Gastrocnemius medialis (tissue), 4 donors: ENCODE data around the gene DNAH3. TPM values are rescaled to one million over a fixed set of nuclear protein-coding genes. Genes with fewer than 3 reads are reported as not detected.

Experiments used
- ATAC-seq, 2 donors: fragments of 150-250 bp; one replicate each; pipeline ENCODE4 v1.9.1; 2016
- DNase-seq, 2 donors: peaks; one replicate each; pipeline ENCODE4 v3.0.0-alpha.2; 2019
- H3K27ac ChIP-seq, 4 donors: fragments of 200-600 bp; sonication (generic); 1 replicate in 1 of 4; 2 replicates in 3 of 4; pipeline ENCODE4 v1.5.1; 2016 to 2018; ENCODE audit warnings: mild to moderate bottlenecking in 2 of 4, moderate library complexity in 1 of 4
- H3K27me3 ChIP-seq, 3 donors: fragments of 200-600 bp; sonication (generic) in 2 of 3; 1 replicate in 1 of 3; 2 replicates in 2 of 3; pipeline versions ENCODE4 v1.5.1 to v1.6.0; 2016 to 2019; ENCODE audit warnings: mild to moderate bottlenecking in 1 of 3, moderate library complexity in 1 of 3
- H3K36me3 ChIP-seq, 2 donors: fragments of 200-600 bp; sonication (generic) in 1 of 2; one replicate each; pipeline ENCODE4 v1.5.1; 2017 to 2018
- H3K4me1 ChIP-seq, 2 donors: fragments of 200-600 bp; sonication (generic) in 1 of 2; one replicate each; pipeline ENCODE4 v1.5.1; 2016 to 2017; ENCODE audit warnings: mild to moderate bottlenecking in 2 of 2
- H3K4me3 ChIP-seq, 4 donors: fragments of 200-600 bp; sonication (generic) in 3 of 4; 1 replicate in 1 of 4; 2 replicates in 3 of 4; pipeline ENCODE4 v1.5.1; 2016 to 2019; ENCODE audit warnings: mild to moderate bottlenecking in 2 of 4
- H3K9me3 ChIP-seq, 3 donors: fragments of 200-600 bp; sonication (generic) in 2 of 3; 1 replicate in 1 of 3; 2 replicates in 2 of 3; pipeline ENCODE4 v1.5.1; 2016 to 2019
- POLR2A ChIP-seq, 2 donors: fragments of 450-650 bp; IDR thresholded peaks; one replicate each; pipeline ENCODE4 v1.6.1; 2017; ENCODE audit warnings: antibody characterized with exemption in 2 of 2, mild to moderate bottlenecking in 2 of 2, moderate library complexity in 2 of 2
- in situ Hi-C, 4 donors: fragments of 200-750 bp; cut with MboI; loops; one replicate each; pipeline versions ENCODE4 v1.15.0 to v1.8.0; 2017; ENCODE audit warnings: low sequenced_read_pairs in 4 of 4
- intact Hi-C: fragments of 100-400 bp; cut with DNase I; formaldehyde crosslinking; loops from one replicate; pipeline ENCODE4 v1.15.1; 2023; ENCODE audit warnings: low total_unique reads
- total RNA-seq, 4 donors: library from RNA; depleted of rRNA; stranded (reverse); fragments of >200 nt; gene quantifications; one replicate each; pipeline versions ENCODE4 v1.1.0 to v1.2.3, GENCODE V29; 2016
- TF ChIP-seq, protein P1 (sequence below), 5 experiments: fragments of 450-650 bp in 3 of 5; fragments of 200-600 bp in 2 of 5; sonication (generic) in 2 of 5; IDR thresholded peaks in 4 of 5; conservative IDR thresholded peaks in 1 of 5; 1 replicate in 4 of 5; 2 replicates in 1 of 5; pipeline ENCODE4 v1.5.1; 2016 to 2019; ENCODE audit warnings: antibody characterized with exemption in 5 of 5, mild to moderate bottlenecking in 3 of 5, moderate library complexity in 3 of 5

DNAH3 gene
- total RNA-seq, 4 donors from 2014 or later = 0.02 to 0.47 (median 0.21) TPM

DNA sequence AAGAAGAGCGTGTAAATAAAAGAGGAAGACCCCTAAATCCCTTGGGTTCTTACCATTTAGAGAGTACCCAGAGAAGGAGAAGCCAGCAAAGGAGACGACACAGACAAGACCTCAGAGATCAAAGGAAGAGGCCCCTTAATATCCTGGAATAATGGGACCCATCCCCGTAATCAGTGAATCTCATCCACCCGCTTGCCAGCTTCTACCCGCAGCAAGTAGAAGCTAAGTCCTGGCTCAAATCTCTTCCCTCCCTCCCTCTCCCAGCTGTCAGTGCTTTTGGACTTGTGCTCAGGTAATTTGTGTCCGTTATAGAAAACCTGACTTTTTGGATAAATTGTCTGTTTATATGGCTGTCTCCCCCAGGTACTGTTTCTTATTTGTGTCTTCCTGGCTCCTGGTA, 248.2 kb downstream of the DNAH3 start:
- DNase-seq = no peak
- H3K4me3 ChIP-seq = no peak overlapping the region
- H3K36me3 ChIP-seq = no peaks in the 10 kb centered on the region
- in situ Hi-C loops (loop anchor here in 1 of 4 donors (10.0 kb wide), 1 partner anchor 1292 kb away; no protein-coding TSS in a partner anchor), intact Hi-C loops (loop anchor here (5.0 to 10.0 kb wide), 4 partner anchors 160 to 1348 kb away; partner anchors contain the start of genes THUMPD1 and VPS35L)
- ATAC-seq = no peak
- peaks cover 39 to 72% of the 10 kb centered on the region in 2 donors for H3K4me1 ChIP-seq
- TF ChIP-seq, protein P1, sequence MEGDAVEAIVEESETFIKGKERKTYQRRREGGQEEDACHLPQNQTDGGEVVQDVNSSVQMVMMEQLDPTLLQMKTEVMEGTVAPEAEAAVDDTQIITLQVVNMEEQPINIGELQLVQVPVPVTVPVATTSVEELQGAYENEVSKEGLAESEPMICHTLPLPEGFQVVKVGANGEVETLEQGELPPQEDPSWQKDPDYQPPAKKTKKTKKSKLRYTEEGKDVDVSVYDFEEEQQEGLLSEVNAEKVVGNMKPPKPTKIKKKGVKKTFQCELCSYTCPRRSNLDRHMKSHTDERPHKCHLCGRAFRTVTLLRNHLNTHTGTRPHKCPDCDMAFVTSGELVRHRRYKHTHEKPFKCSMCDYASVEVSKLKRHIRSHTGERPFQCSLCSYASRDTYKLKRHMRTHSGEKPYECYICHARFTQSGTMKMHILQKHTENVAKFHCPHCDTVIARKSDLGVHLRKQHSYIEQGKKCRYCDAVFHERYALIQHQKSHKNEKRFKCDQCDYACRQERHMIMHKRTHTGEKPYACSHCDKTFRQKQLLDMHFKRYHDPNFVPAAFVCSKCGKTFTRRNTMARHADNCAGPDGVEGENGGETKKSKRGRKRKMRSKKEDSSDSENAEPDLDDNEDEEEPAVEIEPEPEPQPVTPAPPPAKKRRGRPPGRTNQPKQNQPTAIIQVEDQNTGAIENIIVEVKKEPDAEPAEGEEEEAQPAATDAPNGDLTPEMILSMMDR (IDR thresholded peaks at IDR 0.05 in 4 of 5, conservative IDR thresholded peaks at IDR 0.05 in 1 of 5) = no peak
- no peak for TF ChIP-seq POLR2A (IDR thresholded peaks at IDR 0.05)
- H3K27me3 ChIP-seq = no peaks in the 10 kb centered on the region
- peak overlapping the region; percentile 93 to 97 (median 94) for H3K27ac ChIP-seq
- H3K9me3 ChIP-seq = no peaks in the 10 kb centered on the region

DNA sequence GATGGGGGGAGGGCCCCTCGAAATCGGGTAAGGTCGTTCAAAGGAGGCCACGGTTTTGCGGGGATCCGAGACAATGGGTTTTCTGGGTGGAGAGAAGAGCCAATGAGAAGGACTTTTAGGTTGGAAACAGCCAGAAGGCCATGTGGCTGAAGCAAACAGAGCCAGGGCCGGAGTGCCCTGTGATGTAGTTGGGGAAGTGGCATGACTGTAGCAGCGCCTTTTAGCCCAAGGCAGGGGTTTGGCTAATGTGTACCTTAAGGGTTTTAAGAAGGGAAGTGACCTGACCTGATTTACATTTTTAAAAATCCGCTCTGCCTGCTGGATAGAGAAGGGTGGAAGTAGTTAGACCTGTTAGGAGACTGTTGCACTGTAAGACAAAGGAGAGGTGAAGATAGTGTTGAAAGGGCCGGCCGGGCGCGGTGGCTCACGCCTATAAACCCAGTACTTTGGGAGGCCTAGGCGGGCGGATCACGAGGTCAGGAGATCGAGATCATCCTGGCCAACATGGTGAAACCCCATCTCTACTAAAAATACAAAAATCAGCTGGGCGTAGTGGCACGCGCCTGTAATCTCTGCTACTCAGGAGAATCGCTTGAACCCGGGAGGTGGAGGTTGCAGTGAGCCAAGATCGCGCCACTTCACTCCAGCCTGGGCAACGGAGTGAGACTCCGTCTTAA, 249.1 kb downstream of the DNAH3 start:
- Histone ChIP-seq H3K4me3 (peak overlapping the region; percentile 81 to 94 (median 86)), H3K27me3 (no peaks in the 10 kb centered on the region), H3K27ac (peak overlapping the region; percentile 93 to 97 (median 94)), H3K9me3 (no peaks in the 10 kb centered on the region), H3K36me3 (no peaks in the 10 kb centered on the region), H3K4me1 (peaks cover 31 to 72% of the 10 kb centered on the region in 2 donors)
- no peak for TF ChIP-seq POLR2A (IDR thresholded peaks at IDR 0.05)
- TF ChIP-seq, protein P1 (IDR thresholded peaks at IDR 0.05 in 4 of 5, conservative IDR thresholded peaks at IDR 0.05 in 1 of 5) = no peak
- DNase-seq (peak; percentile 45 to 46), ATAC-seq (peak; percentile 14 to 35)
- in situ Hi-C loops (loop anchor here in 1 of 4 donors (10.0 kb wide), 1 partner anchor 1293 kb away; no protein-coding TSS in a partner anchor), intact Hi-C loops (loop anchor here (2.0 to 10.0 kb wide), 6 partner anchors 95 to 1395 kb away; partner anchors contain the start of genes ERI2, POLR3E, REXO5 and THUMPD1)

DNA sequence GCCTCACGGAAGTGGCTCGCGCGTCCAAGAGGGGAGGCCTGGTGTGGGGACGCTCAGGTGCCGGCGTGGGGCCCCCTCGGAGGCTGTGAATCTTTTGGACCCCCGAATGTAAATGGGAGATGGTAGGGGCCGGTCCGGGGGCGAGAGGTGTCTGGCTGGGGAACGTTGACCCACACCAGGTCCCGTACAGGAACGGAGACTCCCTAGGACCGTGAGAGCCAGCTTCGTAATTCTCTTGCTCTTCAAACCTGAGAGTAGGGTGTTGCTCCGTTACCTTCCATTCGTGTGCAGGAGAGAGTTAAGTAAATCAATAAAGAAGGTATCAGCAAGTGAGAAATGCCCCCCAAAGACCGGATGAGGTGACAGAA, 249.6 kb downstream of the DNAH3 start:
- Histone ChIP-seq H3K4me1 (peaks cover 25 to 68% of the 10 kb centered on the region in 2 donors), H3K9me3 (no peaks in the 10 kb centered on the region), H3K36me3 (peaks cover 0 to 3% of the 10 kb centered on the region in 2 donors), H3K27ac (peak overlapping the region; percentile 93 to 97 (median 94)), H3K4me3 (peak overlapping the region; percentile 81 to 94 (median 86)), H3K27me3 (no peaks in the 10 kb centered on the region)
- DNase-seq (no peak), ATAC-seq (no peak)
- intact Hi-C loops = loop anchor here (2.0 to 10.0 kb wide), 6 partner anchors 94 to 1396 kb away; partner anchors contain the start of genes ERI2, POLR3E, REXO5 and THUMPD1
- no peak for TF ChIP-seq POLR2A (IDR thresholded peaks at IDR 0.05)
- TF ChIP-seq, protein P1 (IDR thresholded peaks at IDR 0.05 in 4 of 5, conservative IDR thresholded peaks at IDR 0.05 in 1 of 5) = no peak
- in situ Hi-C loops = loop anchor here in 1 of 4 donors (10.0 kb wide), 1 partner anchor 1294 kb away; no protein-coding TSS in a partner anchor

DNA sequence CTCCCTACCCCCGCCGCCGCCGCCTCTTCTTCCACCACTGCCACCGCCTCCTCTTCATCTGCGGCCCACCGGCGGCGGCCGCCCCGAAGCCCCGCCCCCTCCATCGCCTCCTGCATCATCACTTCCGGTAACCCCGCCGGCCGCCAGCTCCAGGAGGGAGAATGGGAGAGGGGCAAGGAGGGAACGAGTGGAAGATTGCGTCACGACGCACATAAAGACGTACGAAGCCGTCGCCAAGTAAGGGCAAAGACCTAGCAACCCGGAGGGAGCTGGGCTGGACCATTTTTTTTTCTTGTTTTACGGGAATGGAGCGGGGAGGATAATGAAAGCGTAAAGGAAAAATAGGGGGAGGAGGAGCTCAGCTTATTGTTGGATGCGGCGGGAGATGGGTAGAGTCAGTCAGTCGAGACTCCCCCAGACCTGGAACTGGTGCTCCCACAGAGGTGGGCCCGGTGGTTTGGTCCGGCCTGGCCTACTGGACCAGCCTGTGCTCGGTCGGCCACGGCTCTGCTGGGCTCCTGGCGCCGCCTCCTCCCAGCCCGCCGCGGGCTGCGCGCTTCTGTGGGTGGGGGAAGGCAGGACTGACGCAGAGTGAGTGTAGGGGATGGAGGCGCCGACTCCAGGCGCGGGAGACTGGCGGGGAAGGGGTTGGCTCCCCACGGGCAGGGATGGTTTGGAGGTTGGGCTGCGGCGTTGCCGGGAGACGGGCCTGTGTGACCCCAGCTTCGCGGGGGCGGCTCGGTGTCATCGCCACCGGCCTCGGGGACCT, 250.2 kb downstream of the DNAH3 start, which contains the start of the genes DCUN1D3 and LYRM1:
Gene DCUN1D3, minus strand, starts transcription at position 60 of the 769 bp plus-strand sequence. CDS start 37,820 bp downstream, outside the sequence.
Gene LYRM1, plus strand, starts transcription at position 473 of the 769 bp plus-strand sequence. CDS start 14,785 bp downstream, outside the sequence.
- Histone ChIP-seq H3K4me3 (peak within 1 kb of the TSS; percentile 81 to 94 (median 86)), H3K36me3 (peaks cover 0 to 6% of the 10 kb centered on the region in 2 donors), H3K27me3 (no peaks in the 10 kb centered on the region), H3K9me3 (no peaks in the 10 kb centered on the region), H3K27ac (peak within 1 kb of the TSS; percentile 93 to 97 (median 94)), H3K4me1 (peaks cover 24 to 62% of the 10 kb centered on the region in 2 donors)
- intact Hi-C loops (loop anchor here (2.0 to 10.0 kb wide), 6 partner anchors 94 to 1396 kb away; partner anchors contain the start of genes ERI2, POLR3E, REXO5 and THUMPD1), in situ Hi-C loops (loop anchor here in 1 of 4 donors (10.0 kb wide), 1 partner anchor 1294 kb away; no protein-coding TSS in a partner anchor)
- peak; percentile 96 to 97 for DNase-seq
- peak; percentile 69 to 77 for TF ChIP-seq POLR2A (IDR thresholded peaks at IDR 0.05)
- TF ChIP-seq, protein P1 (IDR thresholded peaks at IDR 0.05 in 4 of 5, conservative IDR thresholded peaks at IDR 0.05 in 1 of 5) = no peak
- ATAC-seq = peak; percentile 95 to 97
